ENCODE results near the gene APEH. TPM values are rescaled to one million over a fixed set of nuclear protein-coding genes. Genes with fewer than 3 reads are reported as not detected.

Gene APEH
- total and polyA plus RNA-seq, 2 experiments from 2014 or later: 170 to 264 TPM

DNA sequence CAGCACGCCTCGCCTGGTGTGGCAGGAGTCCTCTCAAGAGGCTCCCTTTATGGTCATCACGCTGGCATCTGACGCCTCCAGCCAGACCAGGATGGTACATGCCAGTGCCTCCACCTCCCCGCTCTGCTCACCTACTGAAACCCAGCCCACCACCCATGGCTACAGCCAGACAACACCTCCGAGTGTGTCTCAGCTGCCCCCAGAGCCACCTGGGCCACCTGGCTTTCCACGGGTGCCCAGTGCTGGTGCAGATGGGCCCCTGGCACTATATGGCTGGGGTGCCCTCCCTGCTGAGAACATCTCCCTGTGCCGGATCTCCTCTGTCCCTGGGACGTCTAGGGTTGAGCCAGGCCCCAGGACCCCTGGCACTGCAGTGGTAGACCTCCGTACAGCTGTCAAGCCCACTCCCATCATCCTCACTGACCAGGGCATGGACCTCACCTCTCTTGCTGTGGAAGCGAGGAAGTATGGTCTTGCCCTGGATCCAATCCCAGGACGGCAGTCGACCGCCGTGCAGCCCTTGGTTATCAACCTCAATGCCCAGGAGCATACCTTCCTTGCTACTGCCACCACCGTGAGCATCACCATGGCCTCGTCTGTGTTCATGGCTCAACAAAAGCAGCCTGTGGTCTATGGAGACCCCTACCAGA is 19.9 kb upstream of the APEH start (continued):
- TF ChIP-seq NANOG (IDR thresholded peaks at IDR 0.05; ENCODE audit: borderline replicate concordance) (no peak), EZH2 (IDR thresholded peaks at IDR 0.05; ENCODE audit: low read depth, unreplicated experiment) (no peak)
- TF ChIP-seq, protein P1, sequence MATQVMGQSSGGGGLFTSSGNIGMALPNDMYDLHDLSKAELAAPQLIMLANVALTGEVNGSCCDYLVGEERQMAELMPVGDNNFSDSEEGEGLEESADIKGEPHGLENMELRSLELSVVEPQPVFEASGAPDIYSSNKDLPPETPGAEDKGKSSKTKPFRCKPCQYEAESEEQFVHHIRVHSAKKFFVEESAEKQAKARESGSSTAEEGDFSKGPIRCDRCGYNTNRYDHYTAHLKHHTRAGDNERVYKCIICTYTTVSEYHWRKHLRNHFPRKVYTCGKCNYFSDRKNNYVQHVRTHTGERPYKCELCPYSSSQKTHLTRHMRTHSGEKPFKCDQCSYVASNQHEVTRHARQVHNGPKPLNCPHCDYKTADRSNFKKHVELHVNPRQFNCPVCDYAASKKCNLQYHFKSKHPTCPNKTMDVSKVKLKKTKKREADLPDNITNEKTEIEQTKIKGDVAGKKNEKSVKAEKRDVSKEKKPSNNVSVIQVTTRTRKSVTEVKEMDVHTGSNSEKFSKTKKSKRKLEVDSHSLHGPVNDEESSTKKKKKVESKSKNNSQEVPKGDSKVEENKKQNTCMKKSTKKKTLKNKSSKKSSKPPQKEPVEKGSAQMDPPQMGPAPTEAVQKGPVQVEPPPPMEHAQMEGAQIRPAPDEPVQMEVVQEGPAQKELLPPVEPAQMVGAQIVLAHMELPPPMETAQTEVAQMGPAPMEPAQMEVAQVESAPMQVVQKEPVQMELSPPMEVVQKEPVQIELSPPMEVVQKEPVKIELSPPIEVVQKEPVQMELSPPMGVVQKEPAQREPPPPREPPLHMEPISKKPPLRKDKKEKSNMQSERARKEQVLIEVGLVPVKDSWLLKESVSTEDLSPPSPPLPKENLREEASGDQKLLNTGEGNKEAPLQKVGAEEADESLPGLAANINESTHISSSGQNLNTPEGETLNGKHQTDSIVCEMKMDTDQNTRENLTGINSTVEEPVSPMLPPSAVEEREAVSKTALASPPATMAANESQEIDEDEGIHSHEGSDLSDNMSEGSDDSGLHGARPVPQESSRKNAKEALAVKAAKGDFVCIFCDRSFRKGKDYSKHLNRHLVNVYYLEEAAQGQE (IDR thresholded peaks at IDR 0.05; ENCODE audit: unreplicated experiment): no peak

DNA sequence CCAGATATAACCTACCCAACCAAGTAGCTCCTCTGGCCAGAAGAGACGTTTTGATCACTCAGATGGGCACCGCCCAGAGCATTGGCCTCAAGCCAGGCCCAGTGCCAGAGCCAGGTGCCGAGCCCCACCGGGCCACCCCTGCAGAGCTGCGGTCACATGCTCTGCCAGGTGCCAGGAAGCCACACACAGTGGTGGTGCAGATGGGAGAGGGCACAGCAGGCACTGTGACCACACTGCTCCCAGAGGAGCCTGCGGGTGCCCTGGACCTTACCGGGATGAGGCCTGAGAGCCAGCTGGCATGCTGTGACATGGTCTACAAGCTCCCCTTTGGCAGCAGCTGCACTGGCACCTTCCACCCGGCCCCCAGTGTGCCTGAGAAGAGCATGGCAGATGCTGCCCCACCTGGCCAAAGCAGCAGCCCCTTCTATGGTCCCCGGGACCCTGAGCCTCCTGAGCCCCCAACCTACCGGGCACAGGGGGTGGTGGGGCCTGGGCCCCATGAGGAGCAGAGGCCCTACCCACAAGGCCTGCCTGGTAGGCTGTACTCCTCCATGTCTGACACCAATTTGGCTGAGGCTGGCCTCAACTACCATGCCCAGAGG is 19.1 kb upstream of the APEH start:
- H3K36me3 Mint-ChIP-seq (ENCODE audit: low read depth): no peaks in the 10 kb centered on the region
- Histone ChIP-seq H3K9me2 (ENCODE audit: insufficient read depth) (no peaks in the 10 kb centered on the region), H3K4me3 (no peak overlapping the region), H2AFZ (no peak overlapping the region), H4K20me1 (replicated peaks; ENCODE audit: insufficient read depth) (no peaks in the 10 kb centered on the region), H3K27me3 (ENCODE audit: insufficient read depth) (no peaks in the 10 kb centered on the region), H3K4me2 (no peak overlapping the region), H3F3A (replicated peaks; ENCODE audit: low read depth) (no peaks in the 10 kb centered on the region), H3K36me3 (ENCODE audit: insufficient read depth) (no peaks in the 10 kb centered on the region), H3K27ac (ENCODE audit: low read depth) (no peak overlapping the region), H3K4me1 (ENCODE audit: insufficient read depth) (no peaks in the 10 kb centered on the region), H3K79me2 (replicated peaks; ENCODE audit: insufficient read depth) (no peaks in the 10 kb centered on the region)
- peaks cover 4% of the 10 kb centered on the region; the same call in 2 of the 3 replicates for H3K4me1 Mint-ChIP-seq
- DNase-seq (ENCODE audit: low spot score) (no peak), ATAC-seq (no peak)
- no peaks in the 10 kb centered on the region for H3K9me3 Mint-ChIP-seq
- peaks cover 21% of the 10 kb centered on the region for H3K27me3 Mint-ChIP-seq (ENCODE audit: insufficient read depth, low read depth, poor library complexity)
- H3K4me3 Mint-ChIP-seq: no peak overlapping the region
- no peak overlapping the region for H3K27ac Mint-ChIP-seq
- TF ChIP-seq CREB1 (CRISPR knock-in tag; IDR thresholded peaks at IDR 0.05; ENCODE audit: low read depth) (no peak), STAT1 (IDR thresholded peaks at IDR 0.05; ENCODE audit: unreplicated experiment) (no peak), JUNB (IDR thresholded peaks at IDR 0.05; ENCODE audit: unreplicated experiment) (no peak), NANOG (IDR thresholded peaks at IDR 0.05; ENCODE audit: borderline replicate concordance) (no peak), ZNF114 (CRISPR knock-in tag; IDR thresholded peaks at IDR 0.05) (no peak), ZNF331 (CRISPR knock-in tag; IDR thresholded peaks at IDR 0.05; ENCODE audit: low read depth) (no peak)
- TF ChIP-seq, protein P1 (IDR thresholded peaks at IDR 0.05; ENCODE audit: unreplicated experiment): no peak
- TF ChIP-seq, protein P2, sequence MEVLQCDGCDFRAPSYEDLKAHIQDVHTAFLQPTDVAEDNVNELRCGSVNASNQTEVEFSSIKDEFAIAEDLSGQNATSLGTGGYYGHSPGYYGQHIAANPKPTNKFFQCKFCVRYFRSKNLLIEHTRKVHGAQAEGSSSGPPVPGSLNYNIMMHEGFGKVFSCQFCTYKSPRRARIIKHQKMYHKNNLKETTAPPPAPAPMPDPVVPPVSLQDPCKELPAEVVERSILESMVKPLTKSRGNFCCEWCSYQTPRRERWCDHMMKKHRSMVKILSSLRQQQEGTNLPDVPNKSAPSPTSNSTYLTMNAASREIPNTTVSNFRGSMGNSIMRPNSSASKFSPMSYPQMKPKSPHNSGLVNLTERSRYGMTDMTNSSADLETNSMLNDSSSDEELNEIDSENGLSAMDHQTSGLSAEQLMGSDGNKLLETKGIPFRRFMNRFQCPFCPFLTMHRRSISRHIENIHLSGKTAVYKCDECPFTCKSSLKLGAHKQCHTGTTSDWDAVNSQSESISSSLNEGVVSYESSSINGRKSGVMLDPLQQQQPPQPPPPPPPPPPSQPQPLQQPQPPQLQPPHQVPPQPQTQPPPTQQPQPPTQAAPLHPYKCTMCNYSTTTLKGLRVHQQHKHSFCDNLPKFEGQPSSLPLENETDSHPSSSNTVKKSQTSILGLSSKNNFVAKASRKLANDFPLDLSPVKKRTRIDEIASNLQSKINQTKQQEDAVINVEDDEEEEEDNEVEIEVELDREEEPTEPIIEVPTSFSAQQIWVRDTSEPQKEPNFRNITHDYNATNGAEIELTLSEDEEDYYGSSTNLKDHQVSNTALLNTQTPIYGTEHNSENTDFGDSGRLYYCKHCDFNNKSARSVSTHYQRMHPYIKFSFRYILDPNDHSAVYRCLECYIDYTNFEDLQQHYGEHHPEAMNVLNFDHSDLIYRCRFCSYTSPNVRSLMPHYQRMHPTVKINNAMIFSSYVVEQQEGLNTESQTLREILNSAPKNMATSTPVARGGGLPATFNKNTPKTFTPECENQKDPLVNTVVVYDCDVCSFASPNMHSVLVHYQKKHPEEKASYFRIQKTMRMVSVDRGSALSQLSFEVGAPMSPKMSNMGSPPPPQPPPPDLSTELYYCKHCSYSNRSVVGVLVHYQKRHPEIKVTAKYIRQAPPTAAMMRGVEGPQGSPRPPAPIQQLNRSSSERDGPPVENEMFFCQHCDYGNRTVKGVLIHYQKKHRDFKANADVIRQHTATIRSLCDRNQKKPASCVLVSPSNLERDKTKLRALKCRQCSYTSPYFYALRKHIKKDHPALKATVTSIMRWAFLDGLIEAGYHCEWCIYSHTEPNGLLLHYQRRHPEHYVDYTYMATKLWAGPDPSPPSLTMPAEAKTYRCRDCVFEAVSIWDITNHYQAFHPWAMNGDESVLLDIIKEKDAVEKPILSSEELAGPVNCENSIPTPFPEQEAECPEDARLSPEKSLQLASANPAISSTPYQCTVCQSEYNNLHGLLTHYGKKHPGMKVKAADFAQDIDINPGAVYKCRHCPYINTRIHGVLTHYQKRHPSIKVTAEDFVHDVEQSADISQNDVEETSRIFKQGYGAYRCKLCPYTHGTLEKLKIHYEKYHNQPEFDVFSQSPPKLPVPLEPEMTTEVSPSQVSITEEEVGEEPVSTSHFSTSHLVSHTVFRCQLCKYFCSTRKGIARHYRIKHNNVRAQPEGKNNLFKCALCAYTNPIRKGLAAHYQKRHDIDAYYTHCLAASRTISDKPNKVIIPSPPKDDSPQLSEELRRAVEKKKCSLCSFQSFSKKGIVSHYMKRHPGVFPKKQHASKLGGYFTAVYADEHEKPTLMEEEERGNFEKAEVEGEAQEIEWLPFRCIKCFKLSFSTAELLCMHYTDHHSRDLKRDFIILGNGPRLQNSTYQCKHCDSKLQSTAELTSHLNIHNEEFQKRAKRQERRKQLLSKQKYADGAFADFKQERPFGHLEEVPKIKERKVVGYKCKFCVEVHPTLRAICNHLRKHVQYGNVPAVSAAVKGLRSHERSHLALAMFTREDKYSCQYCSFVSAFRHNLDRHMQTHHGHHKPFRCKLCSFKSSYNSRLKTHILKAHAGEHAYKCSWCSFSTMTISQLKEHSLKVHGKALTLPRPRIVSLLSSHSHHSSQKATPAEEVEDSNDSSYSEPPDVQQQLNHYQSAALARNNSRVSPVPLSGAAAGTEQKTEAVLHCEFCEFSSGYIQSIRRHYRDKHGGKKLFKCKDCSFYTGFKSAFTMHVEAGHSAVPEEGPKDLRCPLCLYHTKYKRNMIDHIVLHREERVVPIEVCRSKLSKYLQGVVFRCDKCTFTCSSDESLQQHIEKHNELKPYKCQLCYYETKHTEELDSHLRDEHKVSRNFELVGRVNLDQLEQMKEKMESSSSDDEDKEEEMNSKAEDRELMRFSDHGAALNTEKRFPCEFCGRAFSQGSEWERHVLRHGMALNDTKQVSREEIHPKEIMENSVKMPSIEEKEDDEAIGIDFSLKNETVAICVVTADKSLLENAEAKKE (CRISPR knock-in tag; IDR thresholded peaks at IDR 0.05): no peak

Measured in GM23338 (cell line).